DLD1 (cell line): ENCODE data around the gene SMIM29.
"Not testable (repeated sequence)": the region's sequence is repeated elsewhere in the genome, so short reads cannot be mapped to it uniquely, and the experiment has no call there.

ENCODE experiments used
- in situ Hi-C: cut with HindIII; loops from 2 replicates; pipeline ENCODE4 v1.10.0; 2017; ENCODE audit warnings: low sequenced_read_pairs

SMIM29 gene

GRCh38 chr6:34269658-34270341, 21.0 kb upstream of the SMIM29 start:
- in situ Hi-C loops = not testable (repeated sequence)

GRCh38 chr6:34269132-34269531, 20.3 kb upstream of the SMIM29 start:
- in situ Hi-C loops = not testable (repeated sequence)

GRCh38 chr6:34267746-34268145, 18.9 kb upstream of the SMIM29 start:
- in situ Hi-C loops = no loop called here

- in situ Hi-C loops = not testable (repeated sequence)
These were observed 14.7 kb upstream of the SMIM29 start for GRCh38 chr6:34263484-34263883.

- in situ Hi-C loops = no loop called here
These were observed 11.9 kb upstream of the SMIM29 start for GRCh38 chr6:34260576-34261267.

GRCh38 chr6:34259529-34260069, 10.8 kb upstream of the SMIM29 start:
- in situ Hi-C loops = no loop called here

GRCh38 chr6:34252395-34252794, 3.6 kb upstream of the SMIM29 start:
- in situ Hi-C loops = not testable (repeated sequence)

- in situ Hi-C loops = no loop called here
These were observed 859 bp upstream of the SMIM29 start for GRCh38 chr6:34249469-34250261.

- in situ Hi-C loops = no loop called here
These were observed 544 bp downstream of the SMIM29 start for GRCh38 chr6:34248198-34248726.

GRCh38 chr6:34247481-34248197, 1.2 kb downstream of the SMIM29 start:
- in situ Hi-C loops = no loop called here

- in situ Hi-C loops = no loop called here
These were observed 2.0 kb downstream of the SMIM29 start for GRCh38 chr6:34246563-34247391.

GRCh38 chr6:34246249-34246562, 2.6 kb downstream of the SMIM29 start:
- in situ Hi-C loops = no loop called here

GRCh38 chr6:34245761-34246140, 3.1 kb downstream of the SMIM29 start:
- in situ Hi-C loops = not testable (repeated sequence)

GRCh38 chr6:34245032-34245760, 3.6 kb downstream of the SMIM29 start:
- in situ Hi-C loops = not testable (repeated sequence)

GRCh38 chr6:34243901-34244884, 4.6 kb downstream of the SMIM29 start:
- in situ Hi-C loops = no loop called here

GRCh38 chr6:34243131-34243771, 5.6 kb downstream of the SMIM29 start:
- in situ Hi-C loops = no loop called here

GRCh38 chr6:34242252-34243130, 6.3 kb downstream of the SMIM29 start:
- in situ Hi-C loops = no loop called here
